Activated T-cell treated with anti-CD3 and anti-CD28 coated beads, Interleukin-2, amount 50 U/mL, for 72 hours (primary cell): ENCODE results near the gene MBP. TPM values are rescaled to one million over a fixed set of nuclear protein-coding genes. Genes with fewer than 3 reads are reported as not detected.
A peak's percentile ranks its signal among the peaks of the same experiment; 100 is the strongest.

Source experiments
- ATAC-seq, 2 donors: fragments of 150-1000 bp; cut with Tn5 transposase; replicated peaks in 1 of 2; 2 replicates each; pipeline ENCODE4 v1.10.0; 2021; ENCODE audit warnings: moderate library complexity in 2 of 2, mild to moderate bottlenecking in 1 of 2
- DNase-seq, 2 donors: peaks; one replicate each; pipeline ENCODE4 v3.0.0; 2021 to 2022; ENCODE audit warnings: mixed read lengths in 1 of 2
- H3K27ac Mint-ChIP-seq: one replicate; pipeline ENCODE4 v1.8.0; 2022; ENCODE audit warnings: mild to moderate bottlenecking, moderate library complexity, mixed read lengths
- H3K27me3 Mint-ChIP-seq: one replicate; pipeline ENCODE4 v1.8.0; 2022; ENCODE audit warnings: low read depth, mixed read lengths
- H3K36me3 Mint-ChIP-seq, 2 donors: one replicate each; pipeline ENCODE4 v1.8.0; 2022; ENCODE audit warnings: mixed read lengths in 2 of 2, mild to moderate bottlenecking in 1 of 2; ENCODE audit not compliant: insufficient read depth in 2 of 2
- H3K4me1 Mint-ChIP-seq: one replicate; pipeline ENCODE4 v1.8.0; 2022; ENCODE audit warnings: low read depth, mixed read lengths
- H3K4me3 Mint-ChIP-seq, 2 donors: one replicate each; pipeline ENCODE4 v1.8.0; 2022; ENCODE audit warnings: mild to moderate bottlenecking in 2 of 2, mixed read lengths in 2 of 2, moderate library complexity in 2 of 2
- H3K9me3 Mint-ChIP-seq, 2 donors: one replicate each; pipeline ENCODE4 v1.8.0; 2022; ENCODE audit warnings: mixed read lengths in 2 of 2
- total RNA-seq, 2 donors: library from RNA; stranded (reverse); gene quantifications; one replicate each; pipeline ENCODE4 v1.2.3, GENCODE V29; 2022

Gene MBP
- total RNA-seq, 2 donors from 2014 or later = 101 to 107 TPM

DNA sequence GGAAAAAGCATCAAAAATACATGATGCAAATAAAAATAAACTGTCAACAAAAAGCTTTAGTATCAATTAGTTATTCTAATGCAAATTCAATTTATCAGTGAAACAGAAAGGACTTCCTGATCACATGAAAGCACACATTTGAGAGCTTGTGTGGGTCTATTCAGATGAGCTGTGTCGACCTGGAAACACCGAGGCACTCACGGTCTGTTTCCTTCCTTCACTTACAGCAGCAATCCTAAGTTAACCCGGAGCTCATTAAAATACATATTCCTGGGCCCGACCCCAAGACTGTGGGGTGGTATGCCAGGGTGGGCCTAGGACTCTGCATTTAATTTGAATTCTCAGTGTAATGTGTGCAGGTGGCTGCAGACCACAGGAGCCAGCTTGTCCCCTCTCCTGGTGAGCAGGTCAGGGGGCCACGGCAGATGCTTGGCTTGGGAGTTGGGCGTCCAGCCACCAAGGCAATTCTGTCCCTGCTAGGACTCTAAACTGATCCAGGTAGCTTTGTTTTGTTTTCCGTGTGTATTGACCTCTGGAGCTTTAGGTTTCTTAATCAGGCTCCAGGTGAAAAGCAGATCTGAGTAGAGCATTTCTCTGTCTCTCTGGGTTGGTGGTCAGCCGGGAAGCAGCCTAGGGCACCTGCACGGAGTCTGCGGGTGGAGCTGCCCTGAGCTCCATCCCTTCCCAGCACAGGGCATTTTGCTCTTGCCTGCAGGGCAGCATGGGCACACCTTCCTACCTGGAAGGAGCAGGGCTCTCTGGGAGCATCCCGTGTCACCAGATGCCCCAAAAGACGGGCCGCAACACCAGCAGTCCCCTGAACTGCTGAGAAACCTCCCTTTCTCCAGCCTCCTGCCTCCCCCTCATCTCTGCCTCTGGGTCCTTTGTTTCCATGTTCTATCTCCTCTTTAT, 9.0 kb downstream of the MBP start:
- ATAC-seq = no peak
- H3K9me3 Mint-ChIP-seq = peaks cover 0 to 2% of the 10 kb centered on the region in 2 donors
- peaks cover 96% of the 10 kb centered on the region for H3K4me1 Mint-ChIP-seq
- peak overlapping the region; percentile 80 for H3K27ac Mint-ChIP-seq
- no peaks in the 10 kb centered on the region for H3K27me3 Mint-ChIP-seq
- peaks cover 7 to 23% of the 10 kb centered on the region in 2 donors for H3K36me3 Mint-ChIP-seq
- peak overlapping the region; percentile 78 to 84 for H3K4me3 Mint-ChIP-seq
- no peak for DNase-seq

DNA sequence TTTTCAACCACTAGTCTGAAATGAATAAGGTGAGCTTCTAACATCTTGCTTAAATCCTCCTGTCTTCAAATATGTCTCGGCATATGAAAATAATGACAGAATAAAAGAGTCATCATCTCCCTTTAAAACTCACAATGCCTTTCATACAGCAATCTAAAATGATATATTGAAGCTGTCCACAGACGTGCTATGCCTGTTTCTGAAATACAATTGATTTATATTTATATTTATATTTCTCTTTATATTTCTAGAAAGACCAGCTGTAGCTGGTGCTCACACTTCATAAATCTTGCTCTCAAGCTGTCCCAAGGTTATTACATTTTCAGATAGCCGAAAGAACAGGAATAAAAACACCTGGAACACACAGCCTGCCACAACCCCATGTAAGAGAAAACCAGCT, 11.1 kb downstream of the MBP start:
- no peak for ATAC-seq
- peak overlapping the region in 1 of 2 donors; percentile 22 for H3K4me3 Mint-ChIP-seq

GRCh38 chr18:77119851-77120491, 12.6 kb downstream of the MBP start:
- ATAC-seq (no peak), DNase-seq (no peak)
- H3K27ac Mint-ChIP-seq = peak overlapping the region; percentile 18
- H3K36me3 Mint-ChIP-seq = peaks cover 8 to 29% of the 10 kb centered on the region in 2 donors
- peaks cover 0 to 3% of the 10 kb centered on the region in 2 donors for H3K9me3 Mint-ChIP-seq
- no peaks in the 10 kb centered on the region for H3K27me3 Mint-ChIP-seq
- peaks cover 86% of the 10 kb centered on the region for H3K4me1 Mint-ChIP-seq
- no peak overlapping the region for H3K4me3 Mint-ChIP-seq

More for the DNA sequence above, 11.1 kb downstream of the MBP start:
- peaks cover 0 to 3% of the 10 kb centered on the region in 2 donors for H3K9me3 Mint-ChIP-seq
- H3K4me1 Mint-ChIP-seq = peaks cover 86% of the 10 kb centered on the region
- DNase-seq = no peak
- peak overlapping the region; percentile 80 for H3K27ac Mint-ChIP-seq
- H3K27me3 Mint-ChIP-seq = no peaks in the 10 kb centered on the region
- H3K36me3 Mint-ChIP-seq = peaks cover 6 to 26% of the 10 kb centered on the region in 2 donors

DNA sequence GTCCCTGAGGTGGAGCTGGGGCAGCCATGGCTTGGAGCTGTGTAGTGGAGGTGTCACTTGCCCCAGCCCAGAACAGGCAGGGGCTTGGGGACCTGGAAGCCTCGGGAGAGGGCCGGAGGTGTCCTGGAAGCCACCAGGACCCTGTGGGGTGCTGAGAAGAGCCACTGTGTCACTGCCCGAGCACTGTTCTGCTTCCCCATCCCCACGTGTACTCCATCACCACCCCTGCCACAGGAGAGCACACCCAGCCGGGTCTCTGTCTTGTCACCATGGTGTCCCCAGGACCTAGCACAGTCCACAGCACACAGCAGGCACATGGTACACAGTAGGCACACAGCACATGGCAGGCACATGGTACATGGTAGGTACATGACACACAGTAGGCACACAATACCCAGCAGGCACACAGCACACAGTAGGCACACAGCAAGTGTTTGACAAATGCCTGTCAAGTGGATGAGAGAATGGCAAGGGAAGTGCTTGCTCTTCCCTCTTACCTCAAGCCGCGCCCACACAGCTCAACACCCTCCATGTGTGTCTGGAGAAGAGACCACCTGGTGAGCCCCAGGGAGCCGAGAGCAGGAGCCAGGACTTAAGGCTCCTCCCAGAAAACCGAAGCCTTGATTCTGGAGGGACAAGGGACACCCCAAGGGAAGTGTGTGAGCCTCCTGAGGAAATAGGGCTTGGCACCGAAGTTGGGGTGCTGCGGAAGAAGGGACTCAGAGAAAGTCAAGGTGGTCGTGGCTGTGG, 13.3 kb downstream of the MBP start:
- no peak for ATAC-seq
- no peak overlapping the region for H3K4me3 Mint-ChIP-seq
- H3K27ac Mint-ChIP-seq = peak overlapping the region; percentile 18
- H3K27me3 Mint-ChIP-seq = no peaks in the 10 kb centered on the region
- peaks cover 86% of the 10 kb centered on the region for H3K4me1 Mint-ChIP-seq
- H3K9me3 Mint-ChIP-seq = peaks cover 0 to 3% of the 10 kb centered on the region in 2 donors
- peaks cover 8 to 29% of the 10 kb centered on the region in 2 donors for H3K36me3 Mint-ChIP-seq
- DNase-seq = no peak

DNA sequence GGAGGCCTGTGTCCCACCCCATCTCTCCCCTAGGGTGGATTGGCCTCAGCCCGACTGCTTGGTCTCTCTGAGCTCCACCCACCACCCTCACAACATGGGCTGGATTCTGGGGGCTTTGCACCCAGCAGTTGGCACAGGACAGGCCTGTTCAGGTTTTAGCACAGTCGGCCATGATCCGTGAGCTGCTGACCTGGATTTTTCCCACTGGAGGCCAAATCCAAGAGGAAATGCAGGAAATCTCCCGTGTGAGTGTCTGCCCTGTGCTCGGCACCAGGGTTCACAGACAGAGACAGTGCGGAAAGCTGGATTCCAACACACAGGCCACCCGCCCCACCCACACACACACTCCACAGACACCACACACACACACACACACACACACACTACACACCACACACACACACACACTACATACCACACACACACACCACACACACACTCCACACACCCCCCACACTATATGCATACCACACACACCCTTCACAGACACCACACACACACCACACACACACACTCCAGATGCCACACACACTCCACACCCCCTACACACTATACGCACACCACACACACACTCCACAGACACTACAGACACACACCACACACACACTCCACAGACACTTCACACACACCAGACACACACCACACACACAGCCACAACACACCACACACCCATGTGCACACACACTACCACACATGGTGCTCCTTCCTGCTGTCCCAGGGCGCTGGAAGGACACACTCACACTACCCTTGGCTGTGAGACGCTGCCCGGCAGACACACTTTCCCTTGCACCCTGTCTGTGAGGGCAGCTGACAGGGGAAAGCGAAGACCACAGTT, 14.1 kb downstream of the MBP start:
- H3K4me1 Mint-ChIP-seq = peaks cover 86% of the 10 kb centered on the region
- ATAC-seq (no peak), DNase-seq (no peak)
- no peak overlapping the region for H3K4me3 Mint-ChIP-seq
- H3K27me3 Mint-ChIP-seq = no peaks in the 10 kb centered on the region
- H3K36me3 Mint-ChIP-seq = peaks cover 8 to 30% of the 10 kb centered on the region in 2 donors
- peaks cover 0 to 3% of the 10 kb centered on the region in 2 donors for H3K9me3 Mint-ChIP-seq
- H3K27ac Mint-ChIP-seq = peak overlapping the region; percentile 17

GRCh38 chr18:77116201-77117080, 16.1 kb downstream of the MBP start:
- DNase-seq = no peak
- no peaks in the 10 kb centered on the region for H3K27me3 Mint-ChIP-seq
- peaks cover 83% of the 10 kb centered on the region for H3K4me1 Mint-ChIP-seq
- peak overlapping the region; percentile 71 for H3K27ac Mint-ChIP-seq
- H3K9me3 Mint-ChIP-seq = peaks cover 0 to 3% of the 10 kb centered on the region in 2 donors
- H3K36me3 Mint-ChIP-seq = peaks cover 8 to 26% of the 10 kb centered on the region in 2 donors
- no peak for ATAC-seq
- peak overlapping the region in 1 of 2 donors; percentile 46 for H3K4me3 Mint-ChIP-seq

DNA sequence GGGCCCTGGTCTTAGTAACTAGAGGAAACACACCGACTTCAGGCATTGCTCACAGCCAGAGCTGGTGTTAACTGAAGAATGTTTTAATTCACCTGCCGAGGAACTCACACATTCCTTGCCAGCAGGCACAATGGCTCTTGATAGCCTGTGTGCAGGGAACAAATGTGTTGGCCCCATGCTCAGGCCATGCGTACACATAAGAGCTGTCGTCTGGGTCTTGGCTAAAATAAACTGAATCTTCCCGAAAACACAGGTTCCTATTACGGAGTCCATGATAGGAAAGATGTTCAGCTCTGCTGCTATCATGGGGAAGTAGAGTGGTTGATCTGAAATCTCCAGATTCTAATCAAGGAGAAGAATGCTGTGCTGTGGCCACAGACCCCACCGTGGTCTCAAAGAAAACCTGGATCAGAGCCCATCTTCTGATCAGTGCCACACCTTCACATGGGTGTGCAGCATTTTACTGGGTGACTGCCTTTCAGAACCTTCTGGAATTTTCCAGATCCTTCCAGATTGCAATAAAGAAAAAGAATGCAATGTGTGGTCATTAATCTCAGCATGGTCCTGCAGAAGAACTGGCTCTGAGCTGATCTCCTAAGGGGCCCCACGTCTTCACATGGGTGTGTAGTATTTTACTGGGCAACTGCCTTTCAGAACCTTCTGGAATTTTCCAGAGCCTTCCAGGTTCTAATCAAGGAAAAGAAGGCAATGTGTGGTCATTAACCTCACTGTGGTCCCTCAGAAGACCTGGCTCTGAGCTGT, 17.2 kb downstream of the MBP start:
- H3K27me3 Mint-ChIP-seq = no peaks in the 10 kb centered on the region
- H3K4me1 Mint-ChIP-seq = peaks cover 82% of the 10 kb centered on the region
- H3K9me3 Mint-ChIP-seq = peaks cover 0 to 3% of the 10 kb centered on the region in 2 donors
- H3K36me3 Mint-ChIP-seq = peaks cover 9 to 28% of the 10 kb centered on the region in 2 donors
- ATAC-seq (no peak), DNase-seq (no peak)
- H3K4me3 Mint-ChIP-seq = peak overlapping the region in 1 of 2 donors; percentile 8
- H3K27ac Mint-ChIP-seq = peak overlapping the region; percentile 79

DNA sequence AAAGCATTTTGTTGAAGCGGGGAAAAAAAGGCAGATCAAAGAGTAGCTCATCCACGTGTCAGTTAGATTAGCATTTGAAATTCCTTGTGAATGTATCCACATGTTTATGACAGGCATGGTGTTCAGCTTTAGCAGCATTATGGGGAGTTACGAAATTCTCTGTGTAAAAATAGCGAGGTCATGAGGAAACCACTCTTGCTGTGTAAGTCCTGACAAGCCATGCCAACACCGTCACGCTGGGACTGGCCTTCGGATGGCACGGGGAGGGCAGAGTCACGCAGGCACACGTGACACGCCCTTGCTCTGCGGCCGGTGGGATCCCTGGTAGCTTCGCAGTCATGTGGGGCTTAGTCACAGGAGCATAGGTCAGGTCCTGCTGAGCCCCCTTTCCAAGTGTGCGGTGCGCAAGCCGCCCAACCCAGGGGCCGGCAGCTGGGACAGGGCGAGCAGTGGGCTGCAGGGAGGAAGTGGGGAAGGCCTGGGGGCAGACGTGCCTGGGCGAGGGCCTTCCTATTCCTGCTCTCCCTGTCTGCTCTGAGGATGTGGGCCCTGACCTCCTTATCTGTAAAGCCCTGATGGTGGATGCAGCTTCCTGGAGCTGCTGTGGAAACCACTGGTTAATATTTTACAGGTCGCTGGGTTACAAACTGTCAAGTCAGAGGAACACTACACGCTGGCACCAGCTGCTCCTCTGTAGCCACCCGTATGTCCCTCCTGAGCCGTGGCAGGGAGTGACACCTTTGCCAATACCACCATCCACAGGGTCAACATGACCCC, 18.0 kb downstream of the MBP start:
- H3K27me3 Mint-ChIP-seq = no peaks in the 10 kb centered on the region
- peak overlapping the region in 1 of 2 donors; percentile 34 for H3K4me3 Mint-ChIP-seq
- H3K4me1 Mint-ChIP-seq = peaks cover 80% of the 10 kb centered on the region
- H3K27ac Mint-ChIP-seq = peak overlapping the region; percentile 79
- peak; percentile 57 to 81 for ATAC-seq
- DNase-seq = peak in 1 of 2 donors; percentile 44
- H3K36me3 Mint-ChIP-seq = peaks cover 9 to 27% of the 10 kb centered on the region in 2 donors
- H3K9me3 Mint-ChIP-seq = peaks cover 0 to 3% of the 10 kb centered on the region in 2 donors

DNA sequence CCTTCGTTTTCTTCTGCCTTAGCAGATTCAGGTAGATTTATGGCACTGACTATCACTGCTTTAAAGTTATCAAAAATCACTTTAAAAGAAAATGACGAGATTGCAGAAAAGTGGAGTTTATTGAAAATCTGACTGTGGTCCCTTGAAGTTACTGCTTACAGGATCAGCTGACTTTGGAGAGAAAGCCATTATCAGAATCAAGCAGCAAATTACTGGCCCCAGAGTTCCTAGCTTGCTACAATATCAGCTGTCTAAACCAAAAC, 18.5 kb downstream of the MBP start:
- H3K27ac Mint-ChIP-seq = peak overlapping the region; percentile 31
- H3K4me1 Mint-ChIP-seq = peaks cover 78% of the 10 kb centered on the region
- no peak for ATAC-seq
- DNase-seq = no peak
- H3K4me3 Mint-ChIP-seq = no peak overlapping the region
- H3K9me3 Mint-ChIP-seq = peaks cover 0 to 3% of the 10 kb centered on the region in 2 donors
- peaks cover 9 to 25% of the 10 kb centered on the region in 2 donors for H3K36me3 Mint-ChIP-seq
- H3K27me3 Mint-ChIP-seq = no peaks in the 10 kb centered on the region

DNA sequence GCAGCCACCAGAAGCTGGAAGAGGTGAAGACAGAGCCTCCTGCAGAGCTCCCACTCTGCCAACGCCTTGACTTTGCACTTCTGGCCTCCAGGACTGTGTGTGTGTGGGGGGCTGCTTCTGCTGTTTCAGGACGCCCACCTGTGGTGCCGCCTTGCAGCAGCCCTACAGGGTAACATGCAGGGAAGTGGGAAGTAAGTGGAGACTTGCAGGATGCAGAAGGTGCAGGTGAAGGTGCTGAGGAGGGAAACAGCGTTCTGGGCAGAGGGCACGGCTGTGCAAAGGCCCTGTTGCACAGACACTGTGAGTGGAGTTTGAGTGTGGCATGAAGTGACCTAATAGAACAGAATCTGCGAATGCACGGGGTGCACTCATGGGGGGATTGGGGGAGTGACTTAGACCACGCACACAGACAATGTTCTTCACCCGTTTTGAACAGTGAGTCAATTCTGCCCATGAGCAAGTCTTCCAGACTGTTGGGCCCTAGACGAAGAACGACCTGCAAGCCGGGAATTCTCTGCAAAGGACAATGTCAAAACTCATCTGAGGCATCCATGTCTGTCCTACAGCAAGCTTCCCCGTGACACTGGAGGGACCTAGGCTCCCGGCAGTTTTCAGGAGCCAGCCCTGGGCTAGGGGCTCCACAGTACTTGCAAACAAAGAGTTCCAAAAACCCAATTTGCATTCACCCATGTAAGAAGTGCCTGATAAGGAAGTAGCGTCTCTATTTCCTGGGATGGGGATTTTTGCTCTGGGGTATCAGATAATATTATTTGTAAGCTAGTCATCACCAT, 19.0 kb downstream of the MBP start:
- DNase-seq = no peak

More for the DNA sequence above, 19.0 kb downstream of the MBP start:
- H3K4me1 Mint-ChIP-seq = peaks cover 78% of the 10 kb centered on the region
- H3K4me3 Mint-ChIP-seq = no peak overlapping the region
- ATAC-seq = no peak
- peaks cover 0 to 1% of the 10 kb centered on the region in 2 donors for H3K9me3 Mint-ChIP-seq
- peaks cover 7 to 22% of the 10 kb centered on the region in 2 donors for H3K36me3 Mint-ChIP-seq
- H3K27me3 Mint-ChIP-seq = no peaks in the 10 kb centered on the region
- peak overlapping the region; percentile 31 for H3K27ac Mint-ChIP-seq
